Tibial artery (tissue), 4 donors: ENCODE data around the gene PRF1.

Experiments
- DNase-seq, 2 donors: peaks; one replicate each; pipeline ENCODE4 v3.0.0-alpha.2; 2019
- H3K27ac ChIP-seq, 2 donors: fragments of 200-600 bp; sonication (generic) in 1 of 2; 1 replicate in 1 of 2; 2 replicates in 1 of 2; pipeline ENCODE4 v1.5.1; 2018 to 2019; ENCODE audit warnings: mild to moderate bottlenecking in 1 of 2
- H3K27me3 ChIP-seq, 2 donors: fragments of 200-600 bp; sonication (generic) in 1 of 2; one replicate each; pipeline versions ENCODE4 v1.5.1 to v1.6.0; 2016 to 2019
- H3K36me3 ChIP-seq, 3 donors: fragments of 200-600 bp; sonication (generic) in 2 of 3; one replicate each; pipeline ENCODE4 v1.5.1; 2016 to 2019; ENCODE audit warnings: mild to moderate bottlenecking in 2 of 3
- H3K4me1 ChIP-seq, 4 donors: fragments of 200-600 bp; sonication (generic) in 2 of 4; 1 replicate in 3 of 4; 2 replicates in 1 of 4; pipeline ENCODE4 v1.5.1; 2016 to 2019
- H3K4me3 ChIP-seq, 2 donors: fragments of 200-600 bp; sonication (generic) in 1 of 2; 1 replicate in 1 of 2; 2 replicates in 1 of 2; pipeline ENCODE4 v1.5.1; 2018 to 2019; ENCODE audit warnings: mild to moderate bottlenecking in 2 of 2
- H3K9me3 ChIP-seq, 3 donors: fragments of 200-600 bp; sonication (generic) in 1 of 3; one replicate each; pipeline ENCODE4 v1.5.1; 2016 to 2019
- CTCF ChIP-seq, 2 experiments: fragments of 200-600 bp in 1 of 2; fragments of 450-650 bp in 1 of 2; IDR thresholded peaks; one replicate each; pipeline ENCODE4 v1.5.1; 2017 to 2019; ENCODE audit warnings: antibody characterized with exemption in 2 of 2, mild to moderate bottlenecking in 1 of 2, moderate library complexity in 1 of 2
- intact Hi-C: fragments of 100-400 bp; cut with DNase I; formaldehyde crosslinking; loops from one replicate; pipeline ENCODE4 v1.15.0; 2023; ENCODE audit warnings: low total_unique reads

The PRF1 gene

DNA sequence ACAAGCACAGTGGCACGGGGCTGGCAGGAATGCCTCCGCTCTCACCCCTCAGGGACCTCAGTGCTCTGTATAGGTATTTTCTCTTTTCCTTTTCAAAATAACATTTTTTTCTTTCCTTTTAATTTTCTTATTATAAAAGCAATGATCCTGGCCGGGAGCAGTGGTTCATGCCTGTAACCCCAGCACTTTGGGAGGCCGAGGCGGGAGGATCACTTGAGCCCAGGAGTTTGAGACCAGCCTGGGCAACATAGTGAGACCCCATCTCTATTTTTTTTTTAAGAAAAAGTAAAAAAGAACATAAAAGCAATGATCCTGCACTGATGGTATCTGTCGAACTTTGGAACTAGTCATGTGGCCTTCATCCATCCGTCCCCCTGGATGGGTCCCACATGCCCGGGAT is 3.2 kb downstream of the PRF1 start:
- TF ChIP-seq CTCF (IDR thresholded peaks at IDR 0.05): no peak
- intact Hi-C loops: no loop called here
- Histone ChIP-seq H3K36me3 (no peaks in the 10 kb centered on the region), H3K4me1 (no peaks in the 10 kb centered on the region), H3K27ac (no peak overlapping the region), H3K27me3 (no peaks in the 10 kb centered on the region), H3K4me3 (no peak overlapping the region), H3K9me3 (no peaks in the 10 kb centered on the region)
- no peak for DNase-seq

- Histone ChIP-seq H3K27ac (no peak overlapping the region), H3K4me1 (no peaks in the 10 kb centered on the region), H3K36me3 (no peaks in the 10 kb centered on the region), H3K27me3 (no peaks in the 10 kb centered on the region), H3K9me3 (no peaks in the 10 kb centered on the region), H3K4me3 (no peak overlapping the region)
- no peak for DNase-seq
- TF ChIP-seq CTCF (IDR thresholded peaks at IDR 0.05): no peak
- intact Hi-C loops: no loop called here
Observed at GRCh38 chr10:70598857-70599295, 3.7 kb downstream of the PRF1 start.

- intact Hi-C loops: no loop called here
- DNase-seq: no peak
- Histone ChIP-seq H3K4me1 (no peaks in the 10 kb centered on the region), H3K4me3 (no peak overlapping the region), H3K36me3 (no peaks in the 10 kb centered on the region), H3K9me3 (no peaks in the 10 kb centered on the region), H3K27me3 (no peaks in the 10 kb centered on the region), H3K27ac (no peak overlapping the region)
- TF ChIP-seq CTCF (IDR thresholded peaks at IDR 0.05): no peak
Observed at GRCh38 chr10:70597856-70598815, 4.4 kb downstream of the PRF1 start.

DNA sequence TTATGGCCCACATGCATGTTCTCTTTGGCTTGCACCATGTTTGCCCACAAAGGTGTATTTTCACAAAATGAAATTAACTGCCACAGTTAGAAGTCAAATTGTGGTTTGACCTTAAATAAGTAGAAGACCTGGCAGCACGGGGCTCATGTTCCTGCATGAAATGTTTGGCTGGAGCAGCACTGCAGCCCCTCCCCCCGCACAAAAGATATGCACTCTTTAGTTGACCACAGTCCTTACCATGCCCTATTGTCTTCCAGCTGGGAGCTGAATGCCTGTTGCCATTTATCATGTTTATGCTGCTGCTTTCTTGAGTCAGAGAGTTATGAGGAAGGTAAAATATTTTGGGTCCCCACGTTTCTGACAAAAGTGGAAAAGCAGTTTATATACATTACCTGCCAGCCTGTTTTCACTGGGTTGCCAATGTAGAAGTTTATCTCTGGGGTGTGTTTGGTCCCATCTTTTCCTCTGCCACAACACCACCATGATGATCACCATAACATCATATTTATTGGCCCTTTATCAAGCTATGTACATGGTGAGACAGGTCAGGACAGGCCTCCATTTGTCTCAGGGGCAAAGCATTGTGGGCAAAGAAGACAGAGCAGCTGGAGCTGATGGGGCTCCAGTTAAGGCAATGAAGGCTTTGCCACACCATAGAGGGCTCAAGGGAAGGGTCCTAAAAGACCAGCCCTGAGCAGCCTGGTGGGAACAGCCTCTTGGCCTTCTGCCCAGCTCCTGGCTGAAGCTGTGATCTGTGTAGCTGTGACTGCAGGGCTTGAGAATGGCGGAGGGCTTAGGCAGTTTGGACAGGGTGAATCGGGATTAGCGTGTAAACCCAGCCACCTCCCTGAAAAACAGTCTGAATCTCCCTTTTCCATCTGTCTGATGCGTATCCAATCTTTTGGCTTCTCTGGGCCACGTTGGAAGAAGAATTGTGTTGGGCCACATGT is 5.4 kb downstream of the PRF1 start:
- Histone ChIP-seq H3K27ac (no peak overlapping the region), H3K9me3 (no peaks in the 10 kb centered on the region), H3K36me3 (no peaks in the 10 kb centered on the region), H3K27me3 (no peaks in the 10 kb centered on the region), H3K4me1 (no peaks in the 10 kb centered on the region), H3K4me3 (no peak overlapping the region)
- TF ChIP-seq CTCF (IDR thresholded peaks at IDR 0.05): no peak
- DNase-seq: no peak
- intact Hi-C loops: no loop called here

- Histone ChIP-seq H3K36me3 (no peaks in the 10 kb centered on the region), H3K4me1 (no peaks in the 10 kb centered on the region), H3K4me3 (no peak overlapping the region), H3K9me3 (no peaks in the 10 kb centered on the region), H3K27me3 (peaks cover 0 to 2% of the 10 kb centered on the region in 2 donors), H3K27ac (no peak overlapping the region)
- DNase-seq: no peak
- intact Hi-C loops: no loop called here
- TF ChIP-seq CTCF (IDR thresholded peaks at IDR 0.05): no peak
Observed at GRCh38 chr10:70596110-70596798, 6.3 kb downstream of the PRF1 start.
